ENCODE results near the gene ACP7.
"Not testable (repeated sequence)": the region's sequence is repeated elsewhere in the genome, so short reads cannot be mapped to it uniquely, and the experiment has no call there.

The ACP7 gene

GRCh38 chr19:39059302-39059701, 24.9 kb upstream of the ACP7 start:
- in situ Hi-C loops (cut with HindIII; ENCODE audit: low pct_unique_long_range_greater_than_20kb, low sequenced_read_pairs), result no loop called here
- DNase-seq (ENCODE audit: low read depth in 1 of 2, low spot score in 1 of 2), result no peak
- no peak for TF ChIP-seq JUND (IDR thresholded peaks at IDR 0.05; ENCODE audit: low read depth)

- in situ Hi-C loops (cut with HindIII; ENCODE audit: low pct_unique_long_range_greater_than_20kb, low sequenced_read_pairs), result no loop called here
- no peak for TF ChIP-seq JUND (IDR thresholded peaks at IDR 0.05; ENCODE audit: low read depth)
- DNase-seq (ENCODE audit: low read depth in 1 of 2, low spot score in 1 of 2), result no peak
These were observed 24.0 kb upstream of the ACP7 start for GRCh38 chr19:39060171-39060570.

GRCh38 chr19:39064405-39064804, 19.8 kb upstream of the ACP7 start:
- DNase-seq (ENCODE audit: low read depth in 1 of 2, low spot score in 1 of 2), result no peak
- TF ChIP-seq JUND (IDR thresholded peaks at IDR 0.05; ENCODE audit: low read depth), result no peak
- in situ Hi-C loops (cut with HindIII; ENCODE audit: low pct_unique_long_range_greater_than_20kb, low sequenced_read_pairs), result no loop called here

DNA sequence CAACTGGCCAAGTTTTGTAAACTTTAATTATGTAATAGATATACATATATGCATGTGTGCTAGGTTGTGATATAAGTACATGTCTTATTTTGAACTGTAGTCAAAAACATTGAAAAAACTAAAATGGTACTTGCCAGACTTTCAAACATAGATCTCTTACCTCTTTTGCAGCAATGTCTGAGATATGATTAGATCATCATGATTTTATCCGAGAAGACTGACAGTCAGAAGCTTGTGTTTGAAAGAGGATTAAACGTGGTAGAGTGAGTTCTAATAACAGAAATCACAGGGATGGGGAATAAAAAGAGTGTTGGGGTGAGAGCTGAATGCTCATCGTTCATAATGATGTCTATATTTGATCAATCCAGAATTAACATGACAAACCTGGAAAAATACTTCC, 18.2 kb upstream of the ACP7 start:
- no peak for TF ChIP-seq JUND (IDR thresholded peaks at IDR 0.05; ENCODE audit: low read depth)
- DNase-seq (ENCODE audit: low read depth in 1 of 2, low spot score in 1 of 2), result no peak
- in situ Hi-C loops (cut with HindIII; ENCODE audit: low pct_unique_long_range_greater_than_20kb, low sequenced_read_pairs), result no loop called here

DNA sequence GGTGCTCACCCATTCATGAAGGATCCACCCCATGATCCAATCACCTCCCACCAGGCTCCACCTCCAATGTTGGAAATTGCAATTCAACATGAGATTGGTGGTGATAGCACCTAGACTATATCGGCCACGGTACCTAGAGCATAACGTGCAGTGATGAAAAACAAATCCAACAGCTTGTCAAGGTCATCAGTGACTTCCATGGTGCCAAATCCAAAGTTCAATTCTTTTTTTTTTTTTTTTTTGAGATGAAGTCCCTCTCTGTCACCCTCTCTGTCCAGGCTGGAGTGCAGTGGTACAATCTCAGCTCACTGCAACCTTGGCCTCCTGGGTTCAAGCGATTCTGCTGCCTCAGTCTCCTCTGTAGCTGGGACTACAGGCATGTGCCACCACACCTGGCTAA, 17.1 kb upstream of the ACP7 start:
- TF ChIP-seq JUND (IDR thresholded peaks at IDR 0.05; ENCODE audit: low read depth), result no peak
- no peak for DNase-seq (ENCODE audit: low read depth in 1 of 2, low spot score in 1 of 2)
- in situ Hi-C loops (cut with HindIII; ENCODE audit: low pct_unique_long_range_greater_than_20kb, low sequenced_read_pairs), result no loop called here

DNA sequence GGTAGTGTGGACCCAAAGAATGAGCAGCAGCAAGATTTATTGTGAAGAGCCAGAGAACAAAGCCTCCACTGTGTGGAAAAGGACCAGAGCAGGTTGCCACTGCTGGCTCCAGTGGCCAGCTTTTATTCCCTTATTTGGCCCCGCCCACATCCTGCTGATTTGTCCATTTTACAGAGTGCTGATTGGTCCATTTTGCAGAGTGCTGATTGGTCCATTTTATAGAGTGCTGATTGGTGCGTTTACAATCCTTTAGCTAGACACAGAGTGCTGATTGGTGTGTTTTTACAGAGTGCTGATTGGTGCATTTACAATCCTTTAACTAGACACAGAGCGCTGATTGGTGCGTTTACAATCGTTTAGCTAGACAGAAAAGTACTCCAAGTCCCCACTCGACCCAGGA, 15.9 kb upstream of the ACP7 start:
- in situ Hi-C loops (cut with HindIII; ENCODE audit: low pct_unique_long_range_greater_than_20kb, low sequenced_read_pairs); DNase-seq (ENCODE audit: low read depth in 1 of 2, low spot score in 1 of 2): not testable (repeated sequence)

DNA sequence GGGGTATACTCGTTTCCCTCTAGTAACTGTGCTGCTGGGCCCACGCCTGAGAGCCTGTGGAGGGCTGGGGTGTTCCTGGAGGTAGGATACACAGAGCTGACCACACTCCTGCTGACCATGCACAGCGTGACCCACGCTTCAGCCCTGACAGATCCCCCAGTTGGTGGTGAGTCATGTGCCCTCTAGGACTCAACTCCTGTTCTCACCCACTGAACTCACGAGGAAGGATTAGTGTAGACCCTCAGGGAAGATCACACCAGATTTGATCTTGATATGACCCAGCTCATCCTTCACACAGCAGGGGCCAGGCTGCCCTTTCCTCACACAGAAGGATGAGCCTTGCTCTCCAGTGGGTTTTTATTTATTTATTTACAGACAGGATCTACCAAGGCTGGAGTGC, 13.3 kb upstream of the ACP7 start:
- in situ Hi-C loops (cut with HindIII; ENCODE audit: low pct_unique_long_range_greater_than_20kb, low sequenced_read_pairs), result no loop called here
- TF ChIP-seq JUND (IDR thresholded peaks at IDR 0.05; ENCODE audit: low read depth), result no peak
- no peak for DNase-seq (ENCODE audit: low read depth in 1 of 2, low spot score in 1 of 2)

GRCh38 chr19:39074205-39074692, 9.9 kb upstream of the ACP7 start:
- in situ Hi-C loops (cut with HindIII; ENCODE audit: low pct_unique_long_range_greater_than_20kb, low sequenced_read_pairs), result no loop called here
- TF ChIP-seq JUND (IDR thresholded peaks at IDR 0.05; ENCODE audit: low read depth), result no peak

GRCh38 chr19:39074942-39075341, 9.2 kb upstream of the ACP7 start:
- in situ Hi-C loops (cut with HindIII; ENCODE audit: low pct_unique_long_range_greater_than_20kb, low sequenced_read_pairs), result no loop called here
- no peak for TF ChIP-seq JUND (IDR thresholded peaks at IDR 0.05; ENCODE audit: low read depth)
- DNase-seq (ENCODE audit: low read depth in 1 of 2, low spot score in 1 of 2), result no peak

More at GRCh38 chr19:39074205-39074692, 9.9 kb upstream of the ACP7 start:
- no peak for DNase-seq (ENCODE audit: low read depth in 1 of 2, low spot score in 1 of 2)

GRCh38 chr19:39077323-39077722, 6.8 kb upstream of the ACP7 start:
- in situ Hi-C loops (cut with HindIII; ENCODE audit: low pct_unique_long_range_greater_than_20kb, low sequenced_read_pairs), result no loop called here
- TF ChIP-seq JUND (IDR thresholded peaks at IDR 0.05; ENCODE audit: low read depth), result no peak
- no peak for DNase-seq (ENCODE audit: low read depth in 1 of 2, low spot score in 1 of 2)

- in situ Hi-C loops (cut with HindIII; ENCODE audit: low pct_unique_long_range_greater_than_20kb, low sequenced_read_pairs), result no loop called here
- DNase-seq (ENCODE audit: low read depth in 1 of 2, low spot score in 1 of 2), result no peak
- TF ChIP-seq JUND (IDR thresholded peaks at IDR 0.05; ENCODE audit: low read depth), result no peak
These were observed 5.5 kb upstream of the ACP7 start for GRCh38 chr19:39078436-39079200.

- no peak for DNase-seq (ENCODE audit: low read depth in 1 of 2, low spot score in 1 of 2)
- TF ChIP-seq JUND (IDR thresholded peaks at IDR 0.05; ENCODE audit: low read depth), result no peak
- in situ Hi-C loops (cut with HindIII; ENCODE audit: low pct_unique_long_range_greater_than_20kb, low sequenced_read_pairs), result no loop called here
These were observed 3.7 kb upstream of the ACP7 start for GRCh38 chr19:39080431-39080830.

DNA sequence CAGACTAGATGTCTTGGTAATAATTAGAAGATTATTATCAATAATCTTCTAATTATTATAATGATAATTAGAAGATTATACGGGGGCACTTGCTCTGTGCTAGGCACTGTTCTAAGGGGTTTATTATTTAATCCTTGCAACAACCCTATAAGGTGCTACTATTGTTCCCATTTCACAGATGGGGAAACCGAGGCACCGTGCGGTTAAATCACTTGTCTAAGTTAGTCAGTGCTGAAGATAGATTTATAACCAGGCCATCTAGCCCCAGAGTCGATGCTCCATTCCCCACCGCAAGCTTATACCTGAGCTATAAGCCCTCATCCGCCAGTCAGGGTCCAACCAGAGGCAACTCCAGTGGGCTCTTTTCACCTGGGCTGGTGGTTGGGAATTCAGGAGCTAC, 2.0 kb upstream of the ACP7 start:
- DNase-seq (ENCODE audit: low read depth in 1 of 2, low spot score in 1 of 2), result no peak
- in situ Hi-C loops (cut with HindIII; ENCODE audit: low pct_unique_long_range_greater_than_20kb, low sequenced_read_pairs), result no loop called here
- TF ChIP-seq JUND (IDR thresholded peaks at IDR 0.05; ENCODE audit: low read depth), result no peak

Measured in T47D (cell line).